Hypothalamus (tissue), 51 donors: ENCODE data around the gene SMYD4.
A peak's percentile ranks its signal among the peaks of the same experiment; 100 is the strongest.
"Not testable (repeated sequence)": the region's sequence is repeated elsewhere in the genome, so short reads cannot be mapped to it uniquely, and the experiment has no call there.

ENCODE experiments used
- DNase-seq, 51 donors: peaks; one replicate each; lab custom pipeline; 2025; lab: John Stamatoyannopoulos, UW

Gene SMYD4, protein sequence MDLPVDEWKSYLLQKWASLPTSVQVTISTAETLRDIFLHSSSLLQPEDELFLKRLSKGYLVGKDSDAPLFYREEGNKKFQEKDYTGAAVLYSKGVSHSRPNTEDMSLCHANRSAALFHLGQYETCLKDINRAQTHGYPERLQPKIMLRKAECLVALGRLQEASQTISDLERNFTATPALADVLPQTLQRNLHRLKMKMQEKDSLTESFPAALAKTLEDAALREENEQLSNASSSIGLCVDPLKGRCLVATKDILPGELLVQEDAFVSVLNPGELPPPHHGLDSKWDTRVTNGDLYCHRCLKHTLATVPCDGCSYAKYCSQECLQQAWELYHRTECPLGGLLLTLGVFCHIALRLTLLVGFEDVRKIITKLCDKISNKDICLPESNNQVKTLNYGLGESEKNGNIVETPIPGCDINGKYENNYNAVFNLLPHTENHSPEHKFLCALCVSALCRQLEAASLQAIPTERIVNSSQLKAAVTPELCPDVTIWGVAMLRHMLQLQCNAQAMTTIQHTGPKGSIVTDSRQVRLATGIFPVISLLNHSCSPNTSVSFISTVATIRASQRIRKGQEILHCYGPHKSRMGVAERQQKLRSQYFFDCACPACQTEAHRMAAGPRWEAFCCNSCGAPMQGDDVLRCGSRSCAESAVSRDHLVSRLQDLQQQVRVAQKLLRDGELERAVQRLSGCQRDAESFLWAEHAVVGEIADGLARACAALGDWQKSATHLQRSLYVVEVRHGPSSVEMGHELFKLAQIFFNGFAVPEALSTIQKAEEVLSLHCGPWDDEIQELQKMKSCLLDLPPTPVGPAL

DNA sequence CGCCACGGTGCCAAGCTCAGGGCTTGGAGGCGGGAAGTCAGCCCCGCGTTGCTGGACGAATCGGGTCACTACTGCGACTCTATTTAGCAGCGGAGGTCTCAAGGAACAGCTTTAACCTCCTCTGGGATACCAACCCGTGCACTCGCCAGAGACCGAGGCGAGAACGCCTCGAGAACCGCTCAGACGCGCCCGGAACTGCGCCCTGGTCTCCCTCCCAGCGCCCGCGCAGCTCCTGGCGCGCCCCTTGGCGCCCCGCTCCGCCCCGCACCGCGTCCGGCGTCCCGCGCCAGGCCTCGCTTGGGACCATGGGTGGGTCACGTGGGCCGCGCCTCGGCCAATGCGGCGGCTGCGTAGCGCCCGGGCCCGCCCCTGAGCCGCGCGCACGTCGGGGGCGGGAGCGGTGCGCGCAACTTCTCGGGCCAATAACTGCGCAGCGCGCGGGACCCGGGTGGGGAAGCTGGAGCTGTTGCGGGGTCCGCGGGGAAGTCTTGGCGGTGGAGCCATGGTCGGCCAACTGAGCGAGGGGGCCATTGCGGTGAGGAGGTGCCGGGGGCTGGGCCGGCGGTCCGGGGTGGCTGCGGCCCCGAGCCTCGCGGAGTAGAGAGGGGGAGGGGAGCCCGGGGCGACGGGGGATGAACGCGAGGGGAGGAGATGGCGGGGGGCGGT, at the start of gene SMYD4, which contains the start of gene RPA1:
Gene SMYD4 (minus strand): TSS at position 311 of the 666 bp plus-strand sequence. CDS start 1,908 bp downstream, outside the sequence.
Gene RPA1 (plus strand): TSS at position 414 of the 666 bp plus-strand sequence. CDS start 89 bp downstream, at position 503.
- DNase-seq: peak; percentile 34 to 94 (median 81)

DNA sequence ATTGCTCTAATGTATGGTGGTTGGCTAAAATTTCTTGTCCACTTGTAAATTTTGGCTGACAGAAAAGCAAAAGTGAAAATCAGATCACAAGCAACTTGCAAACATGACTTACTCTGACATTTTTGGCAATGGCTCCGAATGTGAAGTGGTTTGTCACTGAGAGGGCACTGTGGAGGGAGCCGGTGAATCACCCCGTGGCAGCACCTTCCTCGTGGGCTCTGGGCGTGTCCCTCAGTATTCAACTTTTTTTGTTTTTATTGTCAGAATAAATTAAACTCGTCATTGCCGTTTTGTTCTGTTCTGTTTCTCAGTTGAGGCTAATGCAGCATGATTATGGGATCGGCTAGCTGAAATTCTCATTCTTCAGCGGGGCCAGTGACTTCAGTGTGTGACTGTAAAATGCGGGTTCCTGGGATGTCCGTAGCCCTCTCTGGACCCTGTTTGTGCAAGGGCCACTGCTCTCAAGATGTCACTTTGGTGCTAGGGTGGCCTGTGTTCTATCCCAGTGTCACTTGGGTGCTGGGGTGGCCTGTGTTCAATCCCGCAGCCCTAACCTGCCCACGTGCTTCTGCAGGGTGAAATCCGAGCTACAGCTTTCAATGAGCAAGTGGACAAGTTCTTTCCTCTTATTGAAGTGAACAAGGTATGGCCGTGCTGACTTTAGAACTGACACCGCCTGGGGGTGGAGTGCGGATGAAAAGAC, 48.9 kb upstream of the SMYD4 start:
- no peak for DNase-seq

DNA sequence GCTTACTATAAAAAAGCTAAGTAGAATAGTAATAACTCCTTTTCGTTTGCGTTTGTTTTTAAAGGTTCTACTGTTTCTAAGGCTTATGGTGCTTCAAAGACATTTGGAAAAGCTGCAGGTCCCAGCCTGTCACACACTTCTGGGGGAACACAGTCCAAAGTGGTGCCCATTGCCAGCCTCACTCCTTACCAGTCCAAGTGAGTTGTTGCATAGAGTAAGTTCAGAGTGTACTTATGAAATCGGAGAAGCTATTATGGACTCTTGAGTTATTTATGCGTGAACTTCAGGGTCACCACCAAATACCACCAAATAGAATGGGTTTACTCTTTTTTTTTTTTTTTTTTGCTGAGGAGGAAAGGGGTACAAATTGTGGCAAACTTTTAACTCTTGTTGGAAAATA, 45.9 kb upstream of the SMYD4 start:
- DNase-seq: no peak

DNA sequence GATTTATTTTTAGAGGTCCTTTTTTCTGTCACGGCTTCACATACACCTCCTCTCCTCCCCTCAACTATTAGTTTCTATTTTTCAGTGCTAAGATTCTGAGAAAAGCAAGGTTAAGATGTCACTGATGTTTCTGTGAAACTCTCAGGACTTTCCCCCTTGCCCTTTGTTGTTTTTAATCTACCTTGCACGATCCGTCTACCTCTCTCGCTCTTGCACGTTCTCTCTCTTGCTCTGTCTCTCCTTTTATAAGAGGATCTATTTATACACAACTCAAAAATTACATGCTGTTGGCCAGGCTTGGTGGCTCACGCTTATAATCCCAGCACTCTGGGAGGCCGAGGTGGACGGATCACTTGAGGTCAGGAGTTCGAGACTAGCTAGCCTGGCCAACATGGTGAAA, 43.7 kb upstream of the SMYD4 start:
- no peak for DNase-seq

DNA sequence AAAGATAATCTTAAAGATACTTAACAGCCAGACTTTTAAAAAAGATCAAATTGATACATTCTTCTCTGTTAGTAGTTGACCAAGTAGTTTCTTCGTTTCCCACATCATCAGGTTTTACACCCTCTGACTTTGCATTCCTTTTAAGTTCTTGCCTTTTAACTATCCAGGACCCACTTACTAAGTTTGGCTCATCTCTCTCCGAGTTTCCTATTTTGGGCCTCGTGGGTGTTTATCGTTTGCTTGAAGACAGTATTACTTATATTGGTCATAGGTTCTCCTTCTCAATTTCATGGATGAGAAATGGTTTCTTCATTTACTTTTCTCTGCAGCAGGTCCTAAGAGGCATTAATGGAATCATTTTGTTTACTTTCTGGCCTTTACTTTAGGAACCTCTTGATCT, 43.3 kb upstream of the SMYD4 start:
- DNase-seq: no peak

DNA sequence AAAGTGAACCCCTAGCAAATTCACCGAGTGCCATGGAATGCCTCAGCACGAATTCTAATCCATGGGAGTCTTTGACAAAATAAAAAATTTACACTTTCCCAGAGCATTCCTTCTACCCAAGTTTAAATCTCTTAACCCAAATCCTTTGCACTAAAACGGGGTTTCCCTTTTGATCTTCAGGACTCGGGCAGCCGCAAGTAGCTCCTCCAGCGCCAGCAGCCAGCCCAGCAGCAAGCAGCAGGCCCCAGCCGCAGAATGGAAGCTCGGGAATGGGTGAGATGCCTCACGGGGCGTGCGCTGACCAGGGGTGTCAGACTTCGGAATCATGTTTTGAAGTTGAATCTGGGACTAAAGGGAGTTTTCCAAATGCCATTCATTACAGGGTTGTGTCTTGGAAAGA, 42.6 kb upstream of the SMYD4 start:
- DNase-seq: no peak

DNA sequence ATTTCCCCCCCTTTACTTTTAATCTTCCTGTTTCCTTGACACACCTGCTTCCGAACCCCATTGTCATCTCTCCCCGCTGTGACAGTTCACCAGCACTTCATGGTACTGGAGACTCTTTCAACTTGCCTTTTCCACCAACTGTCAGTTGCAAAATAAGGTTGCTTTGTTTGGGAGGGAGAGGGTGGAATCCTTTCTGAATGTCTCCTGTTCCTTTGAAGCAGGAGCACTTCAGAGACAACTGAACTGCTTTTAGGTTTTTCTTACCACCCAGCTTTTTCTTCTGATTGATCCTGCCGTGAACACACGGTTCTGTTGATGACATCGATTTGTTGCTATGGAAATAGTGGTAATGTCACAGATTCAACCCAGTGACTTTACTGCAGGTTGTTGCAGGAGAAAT, 42.1 kb upstream of the SMYD4 start:
- DNase-seq: no peak

DNA sequence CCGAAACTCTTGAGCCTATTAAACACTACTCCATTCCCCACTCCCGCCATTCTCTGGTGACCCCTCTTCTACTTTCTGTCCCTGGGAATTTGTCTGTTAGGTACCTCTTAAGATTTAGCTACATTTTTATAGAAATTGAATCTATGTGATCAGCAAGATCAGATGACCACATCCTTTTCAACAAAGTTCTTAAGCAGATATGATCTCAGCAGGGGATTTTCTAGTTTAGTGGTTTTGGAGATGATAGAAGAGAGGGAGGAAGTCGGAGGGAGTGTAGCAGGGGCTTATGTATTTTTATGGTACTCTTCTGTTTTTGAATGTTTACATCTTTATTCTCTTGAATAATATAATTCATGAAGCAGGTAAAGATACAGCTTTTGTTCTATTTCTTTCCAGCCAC, 40.9 kb upstream of the SMYD4 start:
- no peak for DNase-seq

DNA sequence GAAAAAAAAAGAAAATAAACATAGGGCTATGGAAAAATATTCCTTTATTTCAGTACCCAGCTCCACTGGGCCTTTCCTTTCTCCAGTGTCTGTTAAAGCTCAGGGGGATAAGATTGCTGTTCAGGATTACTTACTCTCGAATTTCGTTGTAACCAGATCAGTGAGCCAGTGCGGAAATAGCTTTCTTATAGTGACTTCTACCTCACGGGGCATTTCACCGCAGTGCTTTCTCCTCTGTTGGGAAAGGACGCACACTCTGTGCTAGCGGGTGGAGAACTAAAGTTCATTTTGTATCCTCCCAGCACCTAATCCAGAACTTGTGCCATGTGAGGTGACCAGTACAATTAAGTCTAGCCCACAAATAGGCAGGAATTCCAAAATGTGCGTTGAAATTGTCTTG, 38.4 kb upstream of the SMYD4 start:
- no peak for DNase-seq

DNA sequence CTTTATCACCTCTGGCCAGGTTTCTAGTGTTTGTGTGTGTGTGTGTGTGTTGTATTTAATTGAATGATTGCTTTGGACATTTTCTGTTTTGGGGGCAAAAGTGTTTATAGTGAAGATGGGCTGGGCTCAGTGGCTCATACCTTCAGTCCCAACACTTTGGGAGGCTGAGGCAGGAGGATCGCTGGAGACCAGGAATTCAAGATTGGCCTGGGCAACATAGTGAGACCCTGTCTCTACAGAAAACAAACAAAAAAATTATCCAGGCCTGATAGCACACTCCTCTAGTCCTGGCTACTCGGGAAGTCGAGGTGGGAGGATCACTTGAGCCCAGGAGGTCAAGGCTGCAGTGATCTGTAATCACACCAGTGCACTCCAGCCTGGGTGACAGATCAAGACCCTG, 37.6 kb upstream of the SMYD4 start:
- DNase-seq: no peak

DNA sequence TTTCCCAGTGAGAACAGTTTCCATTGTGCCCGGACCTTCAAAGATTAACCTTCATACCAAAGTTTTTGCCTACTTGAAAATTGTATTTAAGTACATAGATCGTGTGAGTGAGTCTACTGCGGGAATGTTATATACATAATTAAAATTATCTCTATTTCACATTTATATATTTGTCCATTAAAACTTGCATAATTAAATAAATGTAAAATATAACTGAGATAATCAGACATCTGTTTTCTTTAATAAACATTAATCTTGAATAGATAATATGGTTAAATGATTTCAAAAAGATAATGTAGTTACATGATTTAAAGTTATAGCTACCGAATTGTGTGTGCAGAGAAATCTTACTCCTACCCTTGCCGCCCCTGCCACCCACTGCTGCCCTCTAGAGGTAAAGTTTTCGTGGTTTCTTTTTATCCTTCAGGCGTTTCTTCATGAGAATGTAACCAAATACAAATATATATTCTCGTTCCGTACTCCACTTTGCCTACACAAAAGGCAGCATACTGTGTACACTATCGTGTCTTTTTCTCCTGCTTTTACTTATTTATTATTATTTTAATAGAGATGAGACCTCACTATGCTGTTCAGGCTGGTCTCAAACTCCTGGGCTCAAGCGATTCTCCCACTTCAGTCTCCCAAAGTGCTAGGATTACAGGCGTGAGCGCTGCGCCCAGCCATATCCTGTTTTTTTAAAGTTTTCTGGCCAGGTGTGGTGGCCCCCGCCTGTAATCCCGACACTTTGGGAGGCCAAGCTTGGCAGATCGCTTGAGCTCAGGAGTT, 35.7 kb upstream of the SMYD4 start:
- DNase-seq: peak in 1 of 51 donors; percentile 0

DNA sequence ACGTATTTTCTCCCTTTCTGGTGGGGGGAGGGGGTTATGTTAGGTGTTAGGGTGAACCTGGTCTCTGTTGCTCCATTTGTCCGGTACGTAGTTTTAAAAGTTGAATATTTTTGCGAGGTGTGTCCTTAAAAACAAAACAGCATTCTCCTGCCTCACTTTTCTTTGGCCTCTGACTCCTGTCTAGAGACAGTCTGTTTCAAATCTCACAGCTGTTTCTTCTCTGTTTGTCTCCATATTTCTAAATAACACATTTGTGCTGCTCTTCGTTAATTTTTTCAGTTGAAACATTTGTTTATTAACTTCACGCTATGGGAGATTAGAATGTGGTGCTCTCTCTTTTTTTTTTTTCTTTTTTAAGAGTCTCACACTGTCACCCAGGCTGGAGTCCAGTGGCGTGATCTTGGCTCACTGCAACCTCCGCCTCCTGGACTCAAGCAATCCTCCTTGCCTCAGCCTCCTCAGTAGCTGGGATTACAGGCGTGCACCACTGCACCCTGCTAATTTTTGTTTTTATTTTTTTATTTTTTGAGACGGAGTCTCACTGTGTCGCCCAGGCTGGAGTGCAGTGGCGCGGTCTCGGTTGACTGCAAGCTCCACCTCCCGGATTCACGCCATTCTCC, 31.8 kb upstream of the SMYD4 start:
- DNase-seq: no peak

DNA sequence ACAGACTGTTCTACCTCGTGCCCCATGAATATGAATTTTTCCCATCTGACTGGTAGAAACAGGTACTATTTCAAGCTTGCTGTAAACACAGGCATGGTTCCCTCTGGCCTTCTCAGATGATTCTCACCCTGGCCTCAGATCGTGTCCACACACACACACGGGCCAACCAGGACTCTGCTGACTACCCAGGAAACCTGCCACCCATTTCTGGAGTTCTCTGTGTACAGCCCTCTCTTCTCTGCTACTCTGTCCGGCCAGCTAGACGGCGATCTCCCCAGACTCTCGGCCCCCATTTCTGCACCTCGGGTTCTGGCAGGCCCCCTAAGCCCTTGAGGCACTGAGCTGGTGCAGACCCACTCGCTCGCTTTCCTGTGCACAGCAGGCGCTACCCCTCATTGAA, 31.3 kb upstream of the SMYD4 start:
- no peak for DNase-seq

DNA sequence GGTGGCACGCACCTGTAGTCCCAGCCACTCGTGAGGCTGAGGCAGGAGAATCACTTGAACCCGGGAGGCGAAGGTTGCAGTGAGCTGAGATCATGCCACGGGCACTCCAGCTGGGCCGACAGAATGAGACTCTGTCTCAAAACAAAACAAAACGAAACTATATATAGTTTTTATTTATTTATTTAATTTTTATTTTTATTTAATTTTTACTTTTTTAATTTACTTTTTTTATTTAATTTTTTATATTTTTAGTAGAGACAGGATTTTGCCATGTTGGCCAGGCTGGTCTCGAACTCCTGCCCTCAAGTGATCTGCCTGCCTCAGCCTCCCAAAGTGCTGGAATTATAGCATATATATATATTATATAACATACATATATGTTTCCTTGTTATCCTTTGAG, 26.8 kb upstream of the SMYD4 start:
- not testable (repeated sequence) for DNase-seq

DNA sequence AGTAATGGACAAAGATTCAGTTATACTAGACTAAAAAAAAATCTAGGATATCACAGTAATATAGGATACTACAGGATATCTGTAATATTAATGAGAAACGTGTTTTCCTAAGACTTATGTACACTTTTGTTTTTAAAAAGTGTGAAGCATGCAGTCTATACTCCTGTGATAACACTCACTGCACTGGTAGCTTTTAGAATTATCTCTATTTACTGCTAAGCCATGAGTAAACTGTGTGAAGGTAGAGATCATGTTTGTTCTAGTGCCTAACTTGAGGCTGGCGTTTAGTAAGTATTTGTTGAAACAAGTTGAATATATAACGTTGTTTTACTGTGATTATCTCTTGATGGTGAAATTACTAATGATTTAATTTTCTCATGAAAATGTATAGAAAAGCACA, 24.0 kb upstream of the SMYD4 start:
- DNase-seq: no peak

DNA sequence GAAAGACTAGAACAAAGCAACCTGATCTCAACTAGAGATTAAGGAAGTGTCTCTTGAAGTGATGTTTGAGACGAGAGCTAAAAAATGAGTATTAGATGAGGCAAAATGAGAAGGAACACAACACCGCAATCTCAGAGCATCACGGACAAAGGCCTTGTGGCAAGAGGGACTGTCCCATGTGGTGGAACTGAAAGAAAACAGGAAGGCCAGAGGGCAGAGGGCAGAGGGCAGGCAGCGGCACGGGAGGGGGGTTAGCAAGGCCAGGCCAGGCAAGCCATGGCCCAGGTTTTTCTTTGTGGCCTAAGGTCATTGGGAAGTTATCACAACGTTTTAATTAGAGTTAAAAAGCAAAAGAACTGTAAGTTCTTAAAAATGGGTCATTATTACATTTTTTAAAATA, 22.6 kb upstream of the SMYD4 start:
- no peak for DNase-seq

DNA sequence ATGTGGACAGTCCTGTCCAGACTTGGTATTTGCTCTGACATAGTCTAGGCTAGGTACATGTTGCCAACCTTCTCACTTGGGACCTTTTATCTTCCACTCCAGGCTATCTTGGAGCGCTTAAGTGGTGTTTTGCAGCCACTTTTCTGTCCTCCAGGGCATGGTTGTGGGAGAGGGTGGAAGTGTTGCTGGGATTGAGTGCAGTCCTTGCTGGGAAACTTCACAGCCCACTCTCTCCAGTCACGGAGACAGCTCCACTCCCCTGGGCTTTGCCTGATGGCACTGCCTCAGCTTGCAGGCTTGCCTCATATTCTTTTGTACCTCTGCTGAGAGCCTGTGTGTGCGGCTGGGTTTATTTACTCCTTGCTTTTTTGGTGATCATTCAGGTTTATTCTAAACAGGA, 17.5 kb upstream of the SMYD4 start:
- no peak for DNase-seq

DNA sequence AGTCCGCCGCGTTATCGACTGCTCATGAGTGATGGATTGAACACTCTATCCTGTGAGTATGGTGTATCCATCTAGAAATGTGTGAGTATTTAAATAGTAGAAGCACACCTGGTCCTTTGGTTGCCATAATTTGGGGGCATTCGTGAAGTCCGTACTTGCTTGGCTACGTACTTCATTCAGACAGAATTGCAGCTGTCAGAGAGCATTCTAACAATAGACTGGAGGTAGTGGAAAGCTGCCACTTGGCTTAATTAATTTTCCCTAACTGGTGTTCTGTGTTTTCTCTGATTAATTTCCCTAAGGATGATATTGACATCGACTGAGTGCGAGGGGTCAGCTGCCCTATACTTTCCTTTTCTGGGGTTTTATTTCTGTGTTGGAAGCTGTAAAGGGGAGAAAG, 14.2 kb upstream of the SMYD4 start:
- no peak for DNase-seq

DNA sequence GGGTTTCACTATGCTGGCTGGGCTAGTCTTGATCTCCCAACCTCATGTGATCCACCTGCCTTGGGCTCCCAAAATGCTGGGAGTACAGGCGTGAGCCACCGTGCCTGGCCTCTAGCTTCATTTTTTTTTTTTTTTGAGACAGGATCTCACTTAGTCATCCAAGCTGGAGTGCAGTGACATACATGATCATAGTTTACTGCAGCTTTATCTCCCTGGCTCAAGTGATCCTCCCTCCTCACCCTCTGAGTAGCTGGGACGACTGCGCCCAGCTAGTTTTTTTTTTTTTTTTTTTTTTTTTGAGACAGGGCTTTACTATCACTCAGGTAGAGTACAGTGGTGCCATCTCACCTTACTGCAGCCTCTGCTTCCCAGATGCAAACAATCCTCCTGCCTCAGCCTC, 9.8 kb upstream of the SMYD4 start:
- no peak for DNase-seq
